Measurements from ENCODE around the gene TBC1D9B.

Gene TBC1D9B

GRCh38 chr5:179907556-179908324 is at the start of gene TBC1D9B:
Gene TBC1D9B, minus strand, starts transcription at chr5:179907897. Its CDS starts 76 bp downstream, at chr5:179907821.
- in situ Hi-C loops (cut with HindIII; ENCODE audit: low sequenced_read_pairs): no loop called here
- TF ChIP-seq CTCF (IDR thresholded peaks at IDR 0.05; ENCODE audit: low read depth, low read length): peak; percentile 24
- H3K4me3 ChIP-seq (ENCODE audit: low read depth, low read length): peak within 1 kb of the TSS; percentile 76
- peak; percentile 50 for DNase-seq (ENCODE audit: low read depth, low spot score)

- no peak overlapping the region for H3K4me3 ChIP-seq (ENCODE audit: low read depth, low read length)
- DNase-seq (ENCODE audit: low read depth, low spot score): no peak
- in situ Hi-C loops (cut with HindIII; ENCODE audit: low sequenced_read_pairs): no loop called here
- TF ChIP-seq CTCF (IDR thresholded peaks at IDR 0.05; ENCODE audit: low read depth, low read length): no peak
Observed at GRCh38 chr5:179955630-179956029, 47.9 kb upstream of the TBC1D9B start.

GRCh38 chr5:179955062-179955461 is 47.4 kb upstream of the TBC1D9B start:
- in situ Hi-C loops (cut with HindIII; ENCODE audit: low sequenced_read_pairs): no loop called here
- no peak for TF ChIP-seq CTCF (IDR thresholded peaks at IDR 0.05; ENCODE audit: low read depth, low read length)
- no peak for DNase-seq (ENCODE audit: low read depth, low spot score)
- H3K4me3 ChIP-seq (ENCODE audit: low read depth, low read length): no peak overlapping the region

GRCh38 chr5:179954434-179954833 is 46.7 kb upstream of the TBC1D9B start:
- DNase-seq (ENCODE audit: low read depth, low spot score): no peak
- no peak for TF ChIP-seq CTCF (IDR thresholded peaks at IDR 0.05; ENCODE audit: low read depth, low read length)
- in situ Hi-C loops (cut with HindIII; ENCODE audit: low sequenced_read_pairs): no loop called here
- no peak overlapping the region for H3K4me3 ChIP-seq (ENCODE audit: low read depth, low read length)

- in situ Hi-C loops (cut with HindIII; ENCODE audit: low sequenced_read_pairs): no loop called here
- DNase-seq (ENCODE audit: low read depth, low spot score): no peak
- no peak overlapping the region for H3K4me3 ChIP-seq (ENCODE audit: low read depth, low read length)
- TF ChIP-seq CTCF (IDR thresholded peaks at IDR 0.05; ENCODE audit: low read depth, low read length): no peak
Observed at GRCh38 chr5:179953987-179954386, 46.3 kb upstream of the TBC1D9B start.

GRCh38 chr5:179936976-179937681 is 29.4 kb upstream of the TBC1D9B start:
- no peak for DNase-seq (ENCODE audit: low read depth, low spot score)
- in situ Hi-C loops (cut with HindIII; ENCODE audit: low sequenced_read_pairs): no loop called here
- no peak for TF ChIP-seq CTCF (IDR thresholded peaks at IDR 0.05; ENCODE audit: low read depth, low read length)
- no peak overlapping the region for H3K4me3 ChIP-seq (ENCODE audit: low read depth, low read length)
